DMS53 treated with DMSO at 0.1 percent for 48 hours (cell line): Measurements from ENCODE around the gene KCNE5.
A peak's percentile ranks its signal among the peaks of the same experiment; 100 is the strongest.
"Not testable (repeated sequence)": the region's sequence is repeated elsewhere in the genome, so short reads cannot be mapped to it uniquely, and the experiment has no call there.

Experiments
- DNase-seq: peaks from one replicate; lab custom pipeline; 2025; ENCODE audit not compliant: unreplicated experiment; lab: John Stamatoyannopoulos, UW

Gene KCNE5, protein sequence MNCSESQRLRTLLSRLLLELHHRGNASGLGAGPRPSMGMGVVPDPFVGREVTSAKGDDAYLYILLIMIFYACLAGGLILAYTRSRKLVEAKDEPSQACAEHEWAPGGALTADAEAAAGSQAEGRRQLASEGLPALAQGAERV

DNA sequence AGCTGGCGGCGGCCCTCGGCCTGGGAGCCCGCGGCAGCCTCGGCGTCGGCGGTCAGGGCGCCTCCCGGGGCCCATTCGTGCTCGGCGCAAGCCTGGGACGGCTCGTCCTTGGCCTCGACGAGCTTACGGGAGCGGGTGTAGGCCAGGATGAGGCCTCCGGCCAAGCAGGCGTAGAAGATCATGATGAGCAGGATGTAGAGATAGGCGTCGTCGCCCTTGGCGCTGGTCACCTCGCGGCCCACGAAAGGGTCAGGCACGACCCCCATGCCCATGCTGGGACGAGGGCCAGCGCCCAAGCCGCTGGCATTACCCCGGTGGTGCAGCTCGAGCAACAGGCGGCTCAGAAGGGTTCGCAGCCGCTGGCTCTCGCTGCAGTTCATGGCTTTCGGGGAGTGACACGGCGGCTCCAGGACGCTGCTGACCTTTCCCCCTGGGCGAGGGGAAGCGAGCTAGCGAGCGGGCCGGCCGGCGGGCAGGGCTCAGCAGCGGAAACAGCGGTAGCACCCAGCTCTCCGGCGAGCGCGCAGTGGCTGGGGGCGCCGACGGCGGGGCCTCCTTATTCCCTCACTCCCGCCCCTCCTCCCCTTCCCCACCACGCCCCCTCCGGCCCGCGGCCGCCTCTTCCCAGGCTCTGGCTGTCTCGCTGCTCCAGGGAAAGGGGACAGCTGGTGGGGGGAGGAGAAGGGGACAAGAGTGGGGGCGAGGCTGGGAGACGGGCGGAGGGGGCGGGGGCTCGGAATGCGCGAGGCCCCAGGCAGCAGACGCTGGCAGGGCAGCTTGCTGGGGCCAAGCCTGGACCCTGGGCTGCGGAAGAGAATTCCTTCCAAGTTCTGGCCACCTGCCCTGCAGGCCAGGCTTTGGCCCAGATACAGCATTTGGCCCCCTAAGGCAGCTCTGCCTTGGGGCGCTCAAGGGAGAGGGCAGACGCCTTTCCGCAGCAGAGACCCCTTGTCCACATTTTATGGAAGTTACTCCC is at the start of gene KCNE5:
Gene KCNE5, minus strand, starts transcription at position 532 of the 976 bp plus-strand sequence. Its CDS starts 152 bp downstream, at position 380.
- DNase-seq: no peak

DNA sequence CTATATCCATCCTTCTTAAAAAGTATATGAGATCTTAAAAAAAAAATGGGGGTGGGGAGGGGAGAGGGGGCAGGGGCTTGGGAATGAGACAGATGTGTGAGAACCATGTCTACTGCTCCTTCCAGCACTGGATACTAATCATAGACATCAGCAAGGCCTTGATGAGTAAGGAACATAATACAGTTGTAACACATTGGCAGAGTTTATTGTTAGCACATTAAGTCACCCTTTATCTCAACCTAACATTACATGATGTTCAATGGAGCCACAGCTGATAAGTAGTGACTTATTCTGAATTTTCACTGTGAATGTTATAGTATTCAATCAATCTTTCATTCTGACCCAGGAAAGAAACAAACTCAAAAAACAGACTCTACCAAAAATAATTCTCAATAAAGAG is 47.3 kb upstream of the KCNE5 start:
- no peak for DNase-seq

DNA sequence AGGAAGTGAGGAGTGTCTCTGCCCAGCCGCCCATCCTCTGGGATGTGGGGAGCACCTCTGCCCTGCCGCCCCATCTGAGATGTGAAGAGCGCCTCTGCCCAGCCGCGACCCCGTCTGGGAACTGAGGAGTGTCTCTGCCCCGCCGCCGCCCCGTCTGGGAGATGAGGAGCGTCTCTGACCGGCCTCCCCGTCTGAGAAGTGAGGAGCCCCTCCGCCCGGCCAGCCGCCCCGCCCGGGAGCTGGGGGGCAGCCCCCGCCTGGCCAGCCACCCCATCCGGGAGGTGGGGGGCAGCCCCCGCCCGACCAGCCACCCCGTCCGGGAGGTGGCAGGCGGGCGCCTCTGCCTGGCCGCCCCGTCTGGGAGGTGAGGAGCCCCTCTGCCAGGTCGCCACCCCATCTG is 46.2 kb upstream of the KCNE5 start:
- DNase-seq: not testable (repeated sequence)

DNA sequence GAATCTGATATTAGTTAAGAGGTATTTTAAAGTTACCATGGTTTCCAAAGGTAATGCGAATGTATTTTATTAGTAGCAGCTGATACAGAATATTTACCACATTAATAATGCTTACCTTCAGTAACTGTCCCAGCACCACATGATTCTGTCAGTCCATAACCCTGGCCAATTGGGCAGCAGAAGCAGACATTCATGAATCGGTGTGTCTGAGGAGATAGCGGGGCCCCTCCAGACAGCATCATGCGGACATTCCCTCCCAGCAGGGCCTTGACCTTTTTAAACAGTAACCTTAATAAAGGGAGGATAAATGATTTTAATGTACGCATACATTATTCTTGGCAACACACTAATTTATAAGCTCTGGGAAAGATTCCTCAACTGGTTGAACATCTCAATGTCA is 43.0 kb upstream of the KCNE5 start:
- no peak for DNase-seq

DNA sequence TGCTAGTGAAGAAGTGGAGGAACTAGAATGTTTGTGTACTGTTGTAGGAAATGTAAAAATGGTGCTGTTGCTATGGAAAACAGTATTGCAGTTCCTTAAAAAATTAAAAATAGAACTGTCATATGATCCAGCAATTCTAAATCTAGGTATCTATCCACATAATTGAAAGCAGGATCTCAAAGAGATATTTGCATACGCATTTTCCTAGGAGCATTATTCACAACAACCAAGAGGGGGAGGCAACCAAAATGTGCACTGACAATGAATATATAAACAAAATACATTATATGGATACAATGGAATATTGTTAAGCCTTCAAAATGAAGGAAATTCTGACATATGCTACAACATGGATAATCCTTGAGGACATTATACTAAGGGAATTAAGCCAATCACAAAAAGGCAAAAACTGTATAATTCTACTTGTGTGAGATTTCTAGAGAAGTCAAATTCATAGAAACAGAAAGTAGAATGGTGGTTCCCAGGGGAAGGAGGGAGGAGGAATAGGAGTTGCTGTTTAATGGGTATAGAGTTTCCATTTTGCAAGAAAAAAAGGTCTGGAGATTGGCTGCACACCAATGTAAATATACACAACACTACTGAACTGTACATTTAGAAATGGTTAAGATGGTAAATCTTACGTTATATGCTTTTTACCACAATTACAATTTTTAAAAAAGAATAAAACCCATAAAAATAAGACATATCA is 35.6 kb upstream of the KCNE5 start:
- DNase-seq: no peak

DNA sequence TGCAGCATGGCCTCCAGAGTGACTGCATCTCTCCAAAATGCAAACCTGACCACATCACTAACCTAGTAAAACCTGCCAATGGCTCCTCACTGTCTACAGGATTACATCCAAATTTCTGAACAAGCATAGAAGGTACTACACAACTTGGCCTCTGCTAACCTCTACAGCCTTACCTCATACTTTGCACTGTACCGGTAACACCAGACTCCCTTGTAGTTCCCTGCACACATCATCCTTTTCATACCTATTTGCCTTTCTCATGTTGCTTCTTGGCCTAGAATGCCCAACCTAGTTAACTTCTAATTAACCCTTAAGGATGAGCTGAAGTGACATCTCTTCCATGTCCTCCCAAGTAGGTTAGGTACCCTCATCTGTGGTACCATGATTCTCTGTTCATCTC is 33.4 kb upstream of the KCNE5 start:
- no peak for DNase-seq

DNA sequence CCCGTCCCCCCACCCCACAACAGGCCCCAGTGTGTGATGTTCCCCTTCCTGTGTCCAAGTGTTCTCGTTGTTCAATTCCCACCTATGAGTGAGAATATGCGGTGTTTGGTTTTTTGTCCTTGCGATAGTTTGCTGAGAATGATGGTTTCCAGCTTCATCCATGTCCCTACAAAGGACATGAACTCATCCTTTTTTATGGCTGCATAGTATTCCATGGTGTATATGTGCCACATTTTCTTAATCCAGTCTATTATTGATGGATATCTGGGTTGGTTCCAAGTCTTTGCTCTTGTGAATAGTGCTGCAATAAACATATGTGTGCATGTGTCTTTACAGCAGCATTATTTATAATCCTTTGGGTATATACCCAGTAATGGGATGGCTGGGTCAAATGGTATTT is 32.4 kb upstream of the KCNE5 start:
- not testable (repeated sequence) for DNase-seq

DNA sequence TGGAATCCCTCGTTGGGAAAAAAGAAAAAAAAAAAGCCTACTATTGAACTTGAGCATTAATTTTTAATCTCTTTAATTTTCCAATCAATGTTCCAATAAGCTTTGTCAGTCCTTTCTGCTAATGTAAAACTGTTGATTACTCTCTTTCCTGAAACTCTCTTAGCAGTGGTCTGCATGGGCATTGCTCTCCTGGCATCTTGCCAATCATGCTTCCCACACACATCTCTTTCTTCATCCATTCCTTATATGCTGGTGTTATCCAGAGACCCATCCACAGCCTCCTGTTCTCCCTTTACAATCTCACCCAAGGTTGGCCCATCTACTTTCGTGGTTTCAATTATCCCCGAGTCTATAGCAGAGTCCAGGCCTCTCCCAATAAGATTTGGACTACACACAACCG is 31.8 kb upstream of the KCNE5 start:
- no peak for DNase-seq

DNA sequence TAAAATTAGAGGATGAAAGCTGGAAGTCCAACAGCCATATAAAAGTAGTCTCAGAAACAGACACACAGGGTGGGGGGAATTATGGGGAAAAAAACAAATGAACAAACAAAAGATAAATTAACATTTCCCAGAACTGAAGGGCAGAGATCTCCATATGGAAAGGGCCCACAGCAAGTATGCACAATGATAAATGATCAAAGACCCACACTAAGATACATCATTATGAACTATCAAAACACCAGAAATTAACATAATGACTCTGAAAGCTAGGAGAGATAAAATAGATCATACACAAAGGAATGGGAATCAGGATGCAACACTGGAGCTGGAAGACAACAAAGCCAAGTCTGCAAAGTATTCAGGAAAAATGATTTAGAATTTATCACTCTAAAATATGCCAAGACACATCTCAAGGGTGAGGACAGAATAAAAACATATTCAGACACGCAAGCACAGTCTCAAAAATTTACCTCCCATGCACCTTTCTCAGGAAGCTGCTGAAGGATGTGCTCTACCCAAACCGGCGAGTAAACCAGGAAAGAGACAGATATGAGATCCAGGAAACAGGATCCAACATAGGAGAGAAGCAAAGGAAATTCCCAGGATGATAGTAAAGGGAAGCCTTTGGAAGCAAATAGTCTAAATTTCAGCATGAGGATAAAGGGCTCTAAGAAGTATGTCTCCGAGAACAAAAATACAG is 30.7 kb upstream of the KCNE5 start:
- DNase-seq: no peak

DNA sequence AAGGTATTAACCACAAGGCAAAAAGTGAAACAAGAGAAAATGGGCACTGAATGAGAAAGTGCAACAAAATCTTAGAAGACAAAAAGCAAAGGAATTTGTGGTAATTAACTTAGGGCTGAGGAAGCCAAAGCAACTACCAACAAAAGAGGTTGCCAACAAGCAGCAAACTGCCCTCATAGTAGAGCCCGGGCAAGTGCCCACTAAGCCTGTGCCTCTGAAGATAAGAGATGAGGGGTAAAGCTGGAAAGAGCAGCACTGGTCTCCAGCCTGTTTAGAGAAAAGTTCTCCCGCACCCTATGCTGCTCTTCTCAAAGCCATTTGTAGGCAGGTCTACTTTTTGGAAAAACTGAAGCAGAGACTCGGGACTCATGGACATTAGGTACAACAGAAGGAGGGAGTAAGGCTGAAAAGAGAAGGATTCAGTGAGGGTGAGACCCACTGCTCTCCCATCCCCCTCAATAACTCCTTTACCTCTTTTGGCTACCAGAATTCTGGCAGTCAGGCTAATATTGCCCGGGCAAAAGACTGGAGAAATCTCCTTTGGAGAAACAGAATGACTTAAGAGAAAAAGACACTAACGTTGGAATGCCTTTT is 29.6 kb upstream of the KCNE5 start:
- no peak for DNase-seq

DNA sequence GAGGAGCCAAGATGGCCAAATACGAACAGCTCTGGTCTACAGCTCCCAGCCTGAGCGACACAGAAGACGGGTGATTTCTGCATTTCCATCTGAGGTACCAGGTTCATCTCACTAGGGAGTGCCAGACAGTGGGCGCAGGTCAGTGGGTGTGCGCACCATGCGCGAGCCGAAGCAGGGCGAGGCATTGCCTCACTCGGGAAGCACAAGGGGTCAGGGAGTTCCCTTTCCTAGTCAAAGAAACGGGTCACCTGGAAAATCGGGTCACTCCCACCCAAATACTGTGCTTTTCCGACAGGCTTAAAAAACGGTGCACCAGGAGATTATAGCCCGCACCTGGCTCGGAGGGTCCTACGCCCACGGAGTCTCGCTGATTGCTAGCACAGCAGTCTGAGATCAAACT is 19.7 kb upstream of the KCNE5 start:
- DNase-seq: not testable (repeated sequence)

DNA sequence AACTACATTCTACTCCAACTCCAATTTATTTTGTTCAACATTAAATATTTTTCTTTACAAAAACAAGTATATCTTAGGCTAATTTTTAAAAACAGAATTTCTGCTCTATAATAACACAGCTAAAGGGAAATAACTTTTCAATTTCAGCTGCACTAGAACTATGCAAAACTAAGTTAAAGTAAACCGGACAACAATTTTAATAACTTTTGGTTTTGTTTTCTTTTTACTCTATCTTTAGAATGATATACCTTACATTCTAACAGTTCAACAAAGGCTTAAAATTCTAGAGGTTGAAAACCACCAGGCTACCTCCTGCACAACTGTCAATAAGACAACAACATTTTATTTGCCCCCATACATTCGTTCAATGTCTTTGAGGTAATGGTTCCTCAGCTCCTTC is 18.7 kb upstream of the KCNE5 start:
- no peak for DNase-seq

DNA sequence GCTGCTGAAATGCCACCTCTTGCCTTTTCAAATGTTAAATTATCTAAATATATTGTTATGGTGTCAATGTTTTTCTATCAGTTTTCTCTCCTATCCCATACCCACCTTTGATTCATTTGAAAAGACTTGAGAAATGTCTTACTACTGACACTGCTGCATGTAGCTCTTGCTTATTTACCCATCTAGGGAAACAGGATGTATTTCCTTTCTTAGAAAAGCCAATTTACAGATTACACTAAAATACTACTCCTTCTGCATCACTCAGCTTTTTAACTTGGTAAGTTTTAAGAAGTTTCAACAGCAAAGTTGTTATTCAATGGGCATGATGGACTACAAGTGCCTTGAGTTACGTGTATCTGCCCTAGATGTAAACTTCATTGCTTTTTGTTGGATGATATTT is 13.2 kb upstream of the KCNE5 start:
- DNase-seq: no peak

DNA sequence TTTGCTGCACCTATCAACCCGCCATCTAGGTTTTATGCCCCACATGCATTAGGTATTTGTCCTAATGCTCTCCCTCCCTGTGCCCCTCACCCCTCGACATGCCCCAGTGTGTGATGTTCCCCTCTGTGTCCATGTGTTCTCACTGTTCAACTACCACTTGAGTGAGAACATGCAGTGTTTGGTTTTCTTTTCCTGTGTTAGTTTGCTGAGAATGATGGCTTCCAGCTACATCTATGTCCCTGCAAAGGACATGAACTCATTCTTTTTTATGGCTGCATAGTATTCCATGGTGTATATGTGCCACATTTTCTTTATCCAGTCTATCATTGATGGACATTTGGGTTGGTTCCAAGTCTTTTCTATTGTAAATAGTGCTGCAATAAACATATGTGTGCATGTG is 12.5 kb upstream of the KCNE5 start:
- DNase-seq: not testable (repeated sequence)

DNA sequence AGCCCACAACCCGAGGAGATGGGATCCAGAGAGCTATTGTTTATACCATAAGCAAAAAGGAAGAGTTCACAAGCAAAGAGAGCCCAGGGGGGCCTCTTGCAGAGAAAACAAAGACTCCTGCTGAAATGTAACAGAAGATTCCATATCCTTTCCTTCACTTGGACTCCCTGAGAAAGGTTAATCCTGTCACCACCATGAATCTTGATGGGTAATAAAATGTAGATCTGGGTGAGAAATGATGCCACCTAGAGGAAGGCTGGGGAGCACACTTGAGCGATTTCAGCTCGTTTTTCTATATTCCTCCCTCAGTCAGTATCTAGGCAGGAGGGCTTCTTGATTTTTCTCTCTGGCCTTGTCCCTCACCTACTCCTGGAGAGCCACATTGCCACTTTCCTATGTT is 10.2 kb upstream of the KCNE5 start:
- peak; percentile 12 for DNase-seq

DNA sequence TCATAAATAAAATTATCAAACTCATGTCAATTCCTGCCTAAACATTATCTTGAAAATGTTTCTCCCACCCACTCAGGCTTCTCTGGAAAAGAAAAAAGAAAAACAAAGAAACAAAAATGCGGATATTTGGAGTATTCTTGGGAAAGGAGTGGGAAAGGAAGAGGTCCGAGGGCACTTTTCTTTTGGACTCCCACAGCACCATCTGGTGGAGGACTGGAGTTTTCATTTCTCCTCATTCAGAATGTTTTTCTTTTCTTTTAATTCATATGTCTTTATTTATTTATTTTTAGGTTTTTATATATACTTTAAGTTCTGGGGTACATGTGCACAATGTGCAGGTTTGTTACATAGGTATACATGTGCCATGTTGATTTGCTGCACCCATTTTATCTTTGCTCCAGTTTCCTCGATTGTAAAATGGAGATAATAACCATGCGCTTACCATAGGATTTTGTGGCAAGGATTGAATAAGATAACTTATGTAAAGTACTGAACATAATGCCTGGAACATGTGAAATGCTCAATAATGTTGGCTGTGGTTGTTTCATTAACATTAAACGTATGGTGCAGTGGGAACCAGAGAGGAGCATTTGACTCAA is 8.0 kb upstream of the KCNE5 start:
- DNase-seq: no peak

DNA sequence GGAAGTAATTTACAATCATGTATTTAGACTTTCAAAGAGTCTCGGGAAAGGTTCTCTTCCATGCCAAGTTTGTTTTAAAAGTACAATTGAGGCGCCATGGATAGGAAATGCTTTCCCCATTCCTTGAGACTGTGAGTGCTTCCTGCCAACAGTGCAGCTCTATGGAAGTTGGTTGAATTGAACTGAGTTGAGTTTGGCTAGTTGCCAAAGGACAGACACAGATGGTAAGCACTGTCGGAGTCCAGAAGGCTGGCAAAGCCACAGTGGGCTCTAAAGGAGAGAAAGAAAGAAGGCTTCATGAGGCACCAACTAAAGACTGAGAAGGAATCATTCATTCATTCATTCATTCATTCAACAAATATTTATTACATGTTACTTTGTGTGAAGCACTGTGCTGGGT is 4.3 kb upstream of the KCNE5 start:
- no peak for DNase-seq

DNA sequence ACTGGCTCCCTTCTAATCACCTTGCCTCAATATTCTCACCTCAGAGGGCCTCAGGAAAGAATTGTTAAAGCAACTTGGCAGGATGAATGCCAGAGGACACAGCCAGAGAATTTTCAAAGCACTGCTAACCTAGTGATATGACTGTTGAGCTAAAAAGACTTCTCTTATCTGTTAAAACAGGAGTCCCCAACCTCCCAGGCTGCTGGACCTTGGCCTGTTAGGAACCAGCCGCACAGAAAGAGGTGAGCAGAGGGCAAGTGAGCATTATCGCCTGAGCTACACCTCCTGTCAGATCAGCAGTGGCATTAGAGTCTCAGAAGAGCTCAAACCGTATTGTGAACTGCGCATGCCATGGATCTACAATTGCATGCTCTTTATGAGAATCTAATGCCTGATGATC is 1.7 kb upstream of the KCNE5 start:
- DNase-seq: no peak

DNA sequence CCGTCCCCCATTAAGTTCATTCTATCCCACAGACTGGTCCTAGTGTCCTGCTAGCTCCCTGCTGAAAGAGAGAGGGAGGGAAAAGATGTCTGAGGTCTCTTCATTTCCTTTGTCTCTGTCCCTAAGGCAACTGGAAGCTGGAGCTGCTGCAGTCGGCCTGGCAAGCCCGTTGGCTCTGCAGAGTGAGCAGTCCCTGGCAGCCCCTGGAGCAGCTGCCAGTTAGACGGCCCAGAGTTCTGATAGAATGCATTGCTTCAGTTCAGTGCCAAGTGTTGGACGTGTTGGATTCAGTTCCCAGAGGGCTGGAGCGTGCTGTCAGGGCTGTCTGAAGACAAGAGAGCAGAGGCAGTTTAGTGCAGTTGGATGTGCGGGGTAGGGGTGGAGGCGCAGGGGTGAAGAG is 975 bp downstream of the KCNE5 start:
- no peak for DNase-seq

DNA sequence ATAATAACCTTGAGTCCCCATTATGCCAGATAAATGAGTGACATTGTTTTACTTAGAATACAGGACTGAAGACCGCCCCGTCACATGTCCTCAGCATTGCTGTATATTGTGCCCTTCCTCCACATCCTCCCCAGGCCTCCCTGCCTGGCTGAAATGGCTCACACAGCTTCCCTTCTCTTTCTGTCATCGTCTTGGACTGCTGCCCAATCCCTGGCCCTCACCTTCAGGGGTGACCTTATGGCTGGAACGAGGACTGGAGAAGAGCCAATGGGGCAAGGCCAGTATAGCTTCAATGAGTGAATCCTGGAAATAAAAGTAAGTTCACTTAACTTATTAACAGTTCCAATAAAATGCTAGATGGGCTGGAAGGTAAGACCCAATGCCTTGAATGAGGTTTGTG is 2.7 kb downstream of the KCNE5 start:
- DNase-seq: no peak

DNA sequence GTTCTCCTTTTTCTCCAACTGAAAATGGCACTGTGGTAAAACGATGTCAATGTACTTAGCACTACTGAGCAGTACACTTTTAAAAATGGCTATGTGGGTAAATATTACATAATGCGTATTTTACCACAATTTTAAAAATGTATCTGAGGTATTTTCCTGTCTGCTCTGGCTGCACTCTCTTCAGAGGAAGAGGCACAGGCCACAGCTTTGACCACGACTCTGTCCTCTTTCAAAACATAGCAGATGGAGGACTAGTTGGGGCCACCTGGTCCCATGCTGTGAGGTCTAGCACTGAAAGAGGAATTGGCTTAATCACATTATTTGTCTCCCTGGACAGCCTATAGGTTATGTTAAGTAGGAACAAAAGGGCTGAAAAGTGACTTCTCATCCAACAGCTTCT is 5.2 kb downstream of the KCNE5 start:
- no peak for DNase-seq
